CD4-positive, alpha-beta T cell treated with Interleukin-1 beta for 1 hour (primary cell): ENCODE data around the gene CRIM1.

ENCODE experiments used
- DNase-seq, 2 donors: peaks; one replicate each; pipeline ENCODE4 v3.0.0-alpha.2; 2020 to 2022

CRIM1 gene

DNA sequence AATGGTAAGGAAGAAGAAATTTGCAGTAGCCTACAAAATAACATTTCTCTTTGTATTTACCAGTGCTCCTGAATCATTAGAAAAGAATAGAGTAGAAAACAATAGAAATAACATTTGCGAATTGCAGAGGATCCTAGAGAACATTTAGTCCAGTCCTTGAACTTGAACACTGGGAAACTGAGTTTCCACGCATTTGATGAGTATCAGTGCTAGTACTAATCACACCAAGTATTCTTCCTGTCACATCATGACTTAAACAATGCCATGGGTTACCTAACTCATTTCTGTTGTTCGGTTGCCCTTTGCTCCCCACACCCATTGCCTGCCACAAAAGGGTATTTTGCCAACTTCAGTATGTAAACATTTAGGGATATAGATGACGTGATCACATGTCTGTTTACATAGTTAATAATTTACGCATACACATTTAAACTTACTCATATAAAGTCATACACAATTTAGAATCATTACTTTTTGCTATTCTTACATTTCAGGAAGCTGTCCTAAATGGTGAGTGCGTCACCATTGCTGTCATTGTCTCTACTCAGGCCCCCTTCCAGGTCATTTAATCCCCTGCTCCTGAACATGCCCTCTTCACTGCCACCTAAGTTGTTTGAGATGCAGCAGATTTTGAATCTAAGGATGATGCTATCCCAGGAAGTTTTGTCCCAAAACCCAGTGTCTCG lies 42.3 kb downstream of the CRIM1 start:
- no peak for DNase-seq

DNA sequence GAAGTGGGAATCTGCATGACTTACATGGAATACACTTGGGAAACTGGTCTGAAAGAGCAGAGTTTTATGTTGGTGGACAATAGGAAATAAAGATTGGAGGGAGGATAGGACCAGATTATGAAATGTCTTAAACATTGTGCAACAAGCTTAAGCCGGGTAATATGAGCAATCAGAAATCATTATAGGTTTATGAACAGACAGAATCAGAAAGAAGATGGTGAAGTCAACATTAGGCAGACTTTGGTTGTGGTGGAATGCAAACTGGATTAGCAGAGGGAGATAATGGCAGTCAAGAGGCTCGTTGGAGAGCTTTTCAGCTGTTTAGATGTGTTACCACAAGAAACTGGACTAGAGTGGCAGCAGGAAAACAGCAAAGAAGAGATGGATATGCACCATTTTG lies 43.5 kb downstream of the CRIM1 start:
- no peak for DNase-seq

DNA sequence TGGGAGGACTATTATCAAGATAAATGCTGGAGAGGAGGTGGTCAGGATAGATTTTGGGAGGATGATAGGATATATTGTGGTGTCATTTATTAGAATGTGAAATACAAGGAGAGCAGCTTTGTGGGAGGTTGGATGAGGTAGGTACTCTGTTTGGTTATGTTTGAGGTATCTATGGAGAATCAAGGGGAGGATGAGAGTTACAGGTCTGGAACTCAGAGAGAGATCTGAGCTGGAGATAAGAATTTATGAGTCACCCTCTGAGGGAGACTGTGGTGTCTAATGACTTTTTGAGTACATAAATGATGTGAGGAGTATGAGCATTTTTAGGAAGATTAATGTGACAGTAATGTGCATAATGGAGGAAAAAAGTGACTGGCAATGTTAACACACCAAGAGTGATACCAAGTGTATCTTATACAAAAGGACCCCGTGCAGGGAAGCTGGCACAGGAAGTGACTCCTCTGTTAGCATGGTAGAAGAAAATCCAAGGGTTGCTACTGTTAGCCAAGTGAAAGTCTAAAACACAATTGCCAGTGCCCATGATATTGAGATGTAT lies 48.2 kb downstream of the CRIM1 start:
- no peak for DNase-seq

DNA sequence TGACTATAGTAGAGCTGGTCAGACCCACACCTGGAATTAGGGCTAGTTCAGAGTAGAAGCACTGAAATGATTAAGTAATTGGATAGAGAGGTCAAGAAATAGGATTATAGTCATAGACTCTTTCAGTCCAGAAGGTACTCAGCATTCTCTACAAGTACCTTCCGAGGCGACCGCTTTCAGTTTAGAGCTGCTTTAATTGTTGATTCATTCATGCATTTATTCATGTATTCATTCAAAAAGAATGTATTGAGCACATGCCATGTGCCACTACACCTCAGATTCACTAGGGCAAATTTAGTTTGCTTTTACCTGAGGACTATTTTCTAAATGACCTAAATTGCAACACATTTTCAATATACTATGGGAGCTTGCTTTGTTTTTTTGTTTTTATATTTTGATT lies 48.7 kb downstream of the CRIM1 start:
- DNase-seq: no peak

DNA sequence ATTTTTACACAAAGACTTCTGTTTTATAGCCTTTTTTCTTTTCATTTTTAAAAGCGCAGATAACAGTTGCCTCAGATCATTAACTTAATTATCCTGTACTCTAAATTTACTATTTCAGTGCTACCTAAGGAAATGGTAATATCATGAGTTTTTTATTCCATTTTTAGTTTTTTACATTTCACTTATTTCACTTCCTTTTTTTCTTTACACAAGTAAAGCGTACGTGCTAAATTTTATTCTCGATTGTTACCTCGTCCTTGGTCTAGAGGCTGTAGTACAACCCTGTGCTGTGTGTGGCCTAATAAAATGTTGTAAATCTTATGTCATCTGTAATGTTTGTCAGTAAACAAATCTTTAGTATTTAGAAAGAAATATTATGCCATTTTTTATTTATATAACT lies 49.2 kb downstream of the CRIM1 start:
- DNase-seq: no peak

DNA sequence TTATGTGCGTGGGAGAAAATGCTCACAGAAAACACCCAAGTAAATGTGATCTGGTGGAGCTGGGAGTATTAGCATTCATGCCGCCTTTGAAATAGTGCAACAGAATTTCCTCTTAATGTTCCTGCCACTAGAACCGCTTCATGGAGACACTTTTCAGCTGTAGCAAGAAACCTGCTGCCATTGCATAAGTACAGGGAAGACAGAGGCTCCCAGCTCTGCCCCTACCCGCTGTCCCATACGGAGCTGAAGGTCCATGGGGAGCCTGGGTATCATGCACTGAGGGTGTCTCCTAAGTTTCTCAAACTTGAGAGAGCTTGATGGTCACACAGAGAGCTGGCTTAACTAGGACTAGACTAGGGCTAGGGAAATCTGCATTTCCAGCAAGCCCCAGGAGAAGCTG lies 49.6 kb downstream of the CRIM1 start:
- DNase-seq: no peak

DNA sequence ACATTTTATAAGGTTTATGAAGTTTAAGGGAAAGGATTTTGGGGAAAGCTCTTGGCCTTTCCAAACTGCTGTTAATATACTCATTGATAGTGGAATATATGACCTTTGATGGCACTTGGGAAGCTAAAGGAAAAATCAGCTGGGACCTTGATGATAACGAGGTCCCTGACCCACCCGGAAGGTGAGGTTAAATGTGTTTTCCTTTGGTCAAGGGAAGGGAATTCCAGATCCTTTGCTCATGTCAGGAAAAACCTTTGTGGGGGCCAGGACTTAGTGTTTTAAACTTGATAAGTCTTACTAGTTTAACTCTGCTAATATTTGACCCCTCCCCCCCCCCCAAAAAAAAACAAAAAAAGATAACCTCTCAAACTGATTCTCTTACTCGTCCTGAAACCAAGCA lies 50.7 kb downstream of the CRIM1 start:
- no peak for DNase-seq

DNA sequence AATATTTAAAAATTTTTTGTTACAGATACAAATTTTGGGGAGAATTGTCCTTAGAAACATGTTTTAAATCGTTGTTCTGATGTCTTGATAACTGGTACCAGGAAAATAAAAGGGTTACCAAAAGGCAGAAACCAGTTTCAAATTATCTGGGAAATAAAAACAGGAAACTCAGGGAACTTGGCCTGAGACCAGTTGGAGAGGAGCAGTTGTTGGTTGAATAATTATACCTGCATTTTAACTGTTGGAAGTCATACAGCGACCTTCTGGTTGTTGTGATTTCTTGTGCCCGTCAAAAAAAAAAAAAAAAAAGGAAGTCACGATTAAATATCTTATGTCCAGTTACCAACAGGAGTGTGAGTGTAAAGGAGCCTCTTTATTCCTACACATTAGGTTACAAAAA lies 51.8 kb downstream of the CRIM1 start:
- DNase-seq: no peak

DNA sequence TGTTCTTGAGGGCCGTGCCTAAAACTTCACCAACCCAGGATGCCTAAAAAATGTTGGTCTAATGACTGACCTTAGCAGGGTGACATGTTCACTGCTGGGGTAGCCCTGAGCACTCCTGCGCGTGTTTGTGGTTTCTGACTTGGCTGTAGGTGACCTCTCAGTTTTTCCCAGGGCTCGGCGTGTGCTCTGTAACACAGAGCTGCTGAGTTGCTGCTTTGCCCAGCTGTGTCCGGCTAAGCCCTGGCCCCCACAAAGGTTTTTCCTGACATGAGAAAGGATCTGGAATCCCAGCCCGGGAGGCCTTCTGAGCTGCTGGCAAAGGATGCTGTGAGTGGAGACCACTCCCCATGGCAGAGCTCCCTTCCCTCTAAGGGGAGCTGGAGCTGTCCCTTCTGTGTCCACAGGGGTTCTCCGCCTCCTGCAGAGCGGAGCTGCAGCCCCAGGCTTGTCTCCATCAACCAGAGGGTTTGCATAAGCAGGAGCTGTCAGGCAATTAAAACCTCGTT lies 52.7 kb downstream of the CRIM1 start:
- no peak for DNase-seq

DNA sequence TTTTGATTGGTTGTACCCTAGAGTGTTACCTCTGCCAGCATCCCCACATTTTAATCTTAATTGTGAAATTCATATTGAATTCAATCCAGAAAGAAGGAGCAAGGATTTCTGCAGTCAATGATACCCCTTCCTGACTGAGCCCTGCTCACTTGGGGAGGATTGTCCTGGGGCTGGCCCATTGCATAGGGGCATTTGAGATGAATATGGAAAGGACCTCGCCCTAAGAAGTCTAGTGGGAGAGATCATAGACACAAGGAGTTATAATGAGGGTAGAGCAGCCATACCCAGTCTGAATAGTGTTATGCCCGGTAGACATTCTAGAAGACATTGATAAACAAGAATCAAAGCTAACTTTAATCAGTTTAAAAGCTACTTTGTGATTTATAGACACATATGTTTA lies 53.8 kb downstream of the CRIM1 start:
- DNase-seq: no peak

DNA sequence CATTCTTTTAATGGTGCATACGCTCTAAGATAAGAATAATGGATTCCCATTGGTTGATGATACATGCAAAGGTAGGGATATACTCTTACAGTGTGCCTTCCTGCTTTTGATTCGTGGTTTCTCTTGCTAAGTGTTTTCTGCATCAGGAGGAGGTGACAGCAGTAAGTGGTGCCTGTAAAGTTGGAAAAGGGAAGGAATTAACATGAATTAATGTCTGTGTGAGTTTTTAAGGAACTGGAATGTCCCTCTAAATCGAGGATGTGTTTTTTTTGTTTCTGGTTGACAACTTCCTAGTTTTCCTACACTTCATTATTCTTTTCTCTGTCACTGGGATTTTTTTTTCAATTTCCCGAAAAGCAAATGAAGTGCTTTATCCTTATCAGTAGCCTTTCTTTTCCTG lies 54.4 kb downstream of the CRIM1 start:
- DNase-seq: no peak

DNA sequence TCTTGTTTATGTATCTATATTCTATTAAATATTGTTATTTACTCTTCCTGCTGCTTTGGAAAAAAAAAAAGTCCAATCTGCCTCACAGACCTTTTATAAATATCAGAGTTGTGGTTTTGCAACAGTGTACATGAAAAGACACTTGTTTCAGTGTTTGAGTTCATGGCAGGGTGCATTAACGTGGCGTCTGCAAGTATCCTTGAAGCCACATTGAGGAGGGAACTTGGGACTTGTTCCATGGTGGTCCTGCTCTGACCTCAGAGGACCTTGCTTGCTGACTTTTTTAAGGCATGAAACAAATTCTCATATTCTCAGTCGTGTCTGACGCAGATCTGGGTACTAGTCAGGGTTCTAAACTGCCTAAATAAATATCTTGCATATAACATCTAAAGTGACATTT lies 55.1 kb downstream of the CRIM1 start:
- no peak for DNase-seq

DNA sequence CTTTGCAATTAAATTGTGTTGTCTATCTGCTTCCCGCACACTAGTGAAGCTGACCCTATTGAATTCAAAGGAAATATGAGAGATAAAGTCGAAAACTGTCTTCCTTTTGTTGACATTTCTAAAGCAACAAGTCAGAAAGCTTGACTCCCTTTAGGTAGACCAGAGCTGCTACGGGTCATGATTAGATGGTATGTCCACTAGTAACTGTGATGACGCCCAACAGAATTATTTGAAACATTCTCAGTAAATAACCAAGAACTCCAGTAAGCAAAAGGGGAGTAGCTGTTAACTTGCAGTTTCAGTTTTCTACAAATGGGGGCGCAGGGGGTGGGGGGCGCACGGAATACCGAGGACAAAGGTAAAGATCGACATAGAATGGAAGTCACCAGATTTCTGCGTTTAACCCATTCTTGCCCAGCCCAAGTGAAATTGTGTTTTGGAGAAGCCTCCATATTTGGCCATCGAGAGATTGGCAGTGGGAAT lies 56.4 kb downstream of the CRIM1 start:
- DNase-seq: no peak

DNA sequence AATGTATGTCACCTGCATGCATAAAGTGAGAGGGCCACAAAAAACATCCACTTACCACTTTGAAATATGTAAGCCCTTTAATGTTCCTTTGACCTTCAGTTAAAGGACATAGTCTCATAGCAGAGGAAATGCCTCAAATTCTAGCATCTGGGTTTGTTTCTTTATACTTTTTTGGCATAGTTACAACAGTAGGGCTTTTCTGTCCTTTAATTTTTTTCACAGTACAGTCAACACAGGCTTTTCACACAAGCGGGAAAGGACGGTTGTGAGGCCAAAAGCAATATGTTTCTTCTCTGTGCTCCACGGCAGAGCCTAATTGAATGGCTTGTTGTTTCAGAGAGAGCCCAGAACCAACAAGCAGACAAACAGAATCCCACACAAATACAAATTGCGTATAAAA lies 57.6 kb downstream of the CRIM1 start:
- DNase-seq: no peak

DNA sequence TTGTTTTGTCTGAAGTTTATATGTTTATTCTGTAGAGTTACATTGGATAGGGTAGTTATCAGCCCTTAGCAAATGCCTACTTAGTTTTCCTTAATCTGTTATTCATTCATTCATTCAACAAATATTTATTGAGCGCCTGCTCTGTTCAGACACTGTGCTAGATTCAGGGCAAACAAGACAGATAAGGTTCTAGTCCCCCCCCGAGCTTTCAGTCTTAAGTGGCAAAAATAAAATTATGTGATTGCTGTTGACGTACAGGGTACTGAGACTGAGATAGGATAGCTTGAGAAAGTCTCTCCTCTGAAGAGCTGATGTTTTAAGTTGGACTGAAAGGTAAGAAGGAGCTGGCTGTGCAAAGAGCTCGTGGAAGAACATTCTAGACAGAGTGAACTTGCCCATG lies 58.7 kb downstream of the CRIM1 start:
- DNase-seq: no peak

DNA sequence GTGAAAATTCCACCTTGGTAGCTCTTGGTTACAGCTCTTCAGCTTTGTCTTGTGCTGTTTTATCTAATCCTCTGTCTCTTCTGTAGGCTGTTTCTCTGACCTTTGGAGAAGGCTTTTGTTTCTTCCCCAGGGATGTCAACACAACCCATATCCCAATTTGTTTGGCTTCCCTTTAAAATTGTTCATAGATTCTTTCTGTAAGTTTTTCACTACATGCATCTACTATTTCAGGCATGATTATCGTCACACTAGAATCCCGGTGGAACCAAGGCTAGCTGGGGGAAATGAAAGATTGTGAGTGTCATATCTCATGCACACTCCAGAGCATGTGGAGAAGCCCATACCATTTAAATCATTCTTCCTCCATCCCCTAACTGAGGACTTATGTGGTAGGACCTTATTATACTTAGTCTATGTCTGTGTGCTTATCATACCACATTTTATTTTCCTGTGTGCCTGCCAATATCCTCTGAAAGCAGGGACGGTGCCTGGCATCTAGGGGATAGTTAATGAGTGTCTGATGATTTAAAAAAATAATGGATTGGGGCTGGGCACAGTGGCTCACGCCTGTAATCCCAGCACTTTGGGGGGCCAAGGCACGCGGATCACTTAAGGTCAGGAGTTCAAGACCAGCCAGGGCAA lies 59.9 kb downstream of the CRIM1 start:
- no peak for DNase-seq

DNA sequence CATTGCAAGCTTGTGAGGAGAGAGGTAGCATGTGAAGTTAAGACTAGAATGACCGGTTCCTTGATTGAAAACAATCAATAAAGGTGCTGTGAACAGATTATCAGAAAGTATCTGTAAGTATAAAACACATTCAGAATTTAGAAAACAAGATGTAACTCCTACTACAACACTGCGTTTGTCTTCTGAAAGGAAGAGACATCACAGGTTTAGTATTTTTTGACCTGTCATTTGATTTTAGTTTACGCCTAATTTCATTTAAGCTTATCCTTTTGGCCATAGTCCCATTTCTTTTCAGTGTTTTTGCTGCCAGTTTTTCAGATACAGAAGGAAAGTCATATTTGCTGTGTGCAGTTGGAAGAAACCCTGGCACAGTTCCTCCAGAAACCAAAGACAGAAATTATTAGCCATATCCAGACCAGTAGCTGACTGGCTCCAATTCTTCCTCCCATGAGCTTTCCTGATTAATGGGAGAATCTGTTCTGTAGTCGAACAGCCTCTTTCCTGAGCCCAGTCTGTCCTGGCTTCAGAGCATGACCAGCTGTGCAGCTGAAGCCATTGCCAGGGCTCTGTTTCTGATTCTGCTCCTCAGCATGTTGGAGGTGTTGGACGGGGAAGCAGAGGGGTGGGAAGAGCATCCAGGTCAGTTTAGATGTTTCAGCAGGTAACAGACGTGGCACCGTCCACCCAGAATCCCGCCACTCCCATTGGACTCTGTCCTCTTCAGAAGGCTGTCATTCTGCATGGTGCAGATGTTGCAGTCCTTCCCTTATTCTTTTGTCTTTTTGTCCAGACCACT lies 61.0 kb downstream of the CRIM1 start:
- DNase-seq: no peak

DNA sequence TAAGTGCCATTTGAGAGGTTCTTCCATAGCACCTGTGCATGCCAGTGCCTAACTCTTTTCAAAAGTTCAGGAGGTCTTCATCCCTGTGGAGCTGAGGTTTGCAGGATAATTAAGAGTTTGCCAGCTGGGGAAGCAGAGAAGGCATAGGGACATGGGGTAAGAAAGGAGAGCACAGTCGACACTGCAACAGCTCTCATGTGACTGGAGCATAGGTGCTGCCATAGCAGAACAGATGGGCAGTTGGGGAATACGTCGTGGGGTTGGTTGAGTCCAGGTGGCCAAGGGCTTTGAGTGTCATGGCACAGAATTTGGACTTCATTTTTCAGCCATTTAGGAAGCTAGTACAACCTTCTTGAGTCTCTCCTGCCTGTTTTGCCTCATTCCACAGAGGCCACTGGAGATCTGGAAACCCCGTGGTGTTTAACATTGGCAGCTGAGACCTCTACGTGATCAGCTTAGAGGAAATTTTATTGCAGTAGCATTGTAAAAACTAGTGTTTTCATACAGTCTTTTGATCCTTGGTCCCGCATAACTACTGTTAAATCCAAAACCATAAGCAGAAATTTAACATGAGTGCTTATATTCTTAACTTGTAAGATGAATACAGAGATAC lies 65.1 kb downstream of the CRIM1 start:
- no peak for DNase-seq

DNA sequence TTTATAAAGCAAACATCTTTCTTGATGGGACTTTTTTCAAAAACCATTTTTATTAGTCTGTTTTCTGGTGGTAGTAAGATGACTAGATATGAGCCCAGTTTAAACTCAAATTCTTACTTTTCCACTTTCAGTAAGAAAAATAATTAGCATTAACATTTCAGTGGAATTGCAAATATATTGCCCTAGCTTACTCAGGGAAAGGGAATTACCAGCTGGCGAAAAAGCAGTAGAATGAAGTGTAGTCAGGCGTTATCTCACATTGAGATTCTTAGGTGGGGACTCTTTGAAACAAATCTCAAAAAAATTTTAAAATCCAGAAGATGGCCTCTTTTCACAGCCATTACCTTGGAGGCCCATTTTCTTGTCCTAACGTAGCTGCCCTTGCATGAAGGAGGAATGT lies 65.8 kb downstream of the CRIM1 start:
- no peak for DNase-seq

DNA sequence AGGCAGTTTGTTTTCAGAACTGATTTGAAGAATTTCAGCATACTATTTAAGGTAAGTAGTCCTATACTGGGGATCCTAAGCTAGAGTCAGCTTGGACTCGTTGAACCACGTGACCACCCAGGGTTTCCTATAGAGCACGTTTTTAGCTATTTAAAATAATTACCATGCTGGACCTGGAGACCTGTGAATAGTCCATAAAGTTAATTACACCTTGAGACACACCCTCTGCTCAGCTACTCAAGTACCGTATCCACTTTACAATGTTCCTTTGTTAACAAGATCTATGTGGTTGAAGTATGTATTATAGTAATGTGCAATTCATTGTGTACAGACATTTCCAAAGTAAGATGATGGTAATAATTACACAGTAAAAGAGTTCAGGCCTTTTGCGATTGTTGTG lies 67.6 kb downstream of the CRIM1 start:
- no peak for DNase-seq

DNA sequence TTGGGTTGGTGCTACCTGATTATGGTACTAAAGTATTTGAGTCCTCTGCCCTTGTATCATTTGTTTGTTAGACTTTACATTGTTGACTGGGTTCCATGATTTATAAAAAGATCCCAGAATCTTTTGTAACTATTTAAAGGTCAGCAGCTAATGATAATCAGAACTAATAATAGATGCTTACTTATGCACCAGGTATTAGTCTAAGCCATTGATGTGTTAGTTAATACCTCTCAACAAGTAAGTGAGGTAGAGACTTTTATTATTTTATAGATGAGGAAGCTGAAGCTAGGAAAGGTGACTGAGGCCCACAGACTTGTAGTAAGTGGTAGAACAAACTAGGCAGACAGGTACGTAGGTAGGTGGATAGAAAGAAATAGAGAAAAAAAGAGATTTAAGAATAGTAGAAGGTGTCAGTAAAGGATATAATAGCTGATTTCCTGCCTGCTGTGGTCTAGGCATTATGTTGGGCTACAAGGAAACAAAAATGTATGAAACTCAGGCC lies 68.1 kb downstream of the CRIM1 start:
- no peak for DNase-seq

DNA sequence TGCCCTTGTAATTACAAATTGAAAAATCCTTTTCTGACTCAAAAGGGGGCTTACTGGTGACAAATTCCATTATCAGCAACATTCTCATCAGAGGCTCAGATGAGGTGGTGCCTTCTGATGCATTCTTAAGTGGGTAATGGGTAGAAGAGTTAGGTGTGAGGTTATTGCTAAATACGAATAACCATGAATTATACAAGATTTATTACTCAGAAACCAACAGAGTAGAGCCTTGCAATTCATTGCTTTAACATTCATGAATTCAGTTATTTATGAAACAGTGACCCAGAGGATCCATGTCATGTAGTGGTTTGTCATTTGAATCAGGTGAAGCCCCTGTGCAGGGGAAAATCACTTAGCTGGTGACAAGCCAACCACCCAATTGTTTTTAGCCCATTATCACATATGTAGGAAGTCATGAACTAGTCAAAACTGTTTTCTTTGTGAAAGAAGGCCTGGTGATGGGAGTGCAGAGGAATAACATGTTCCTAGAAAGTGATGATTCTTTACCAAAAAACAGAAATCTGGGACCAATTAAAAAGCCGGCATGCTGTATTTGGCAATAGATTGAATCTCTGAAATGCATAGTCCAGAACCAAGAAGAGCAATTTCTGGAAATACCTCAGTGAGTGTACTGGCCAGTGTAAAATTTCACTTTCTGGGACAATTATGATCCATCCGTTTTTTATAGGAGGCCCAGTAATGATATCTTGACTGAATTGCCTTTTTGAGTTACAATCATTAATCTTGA lies 70.2 kb downstream of the CRIM1 start:
- DNase-seq: no peak
